ENCODE data around the gene USH2A.
A peak's percentile ranks its signal among the peaks of the same experiment; 100 is the strongest.

Gene USH2A

GRCh38 chr1:215744419-215744818, 678.8 kb downstream of the USH2A start:
- TF ChIP-seq CTCF (IDR thresholded peaks at IDR 0.05; ENCODE audit: low read length, missing control alignments): no peak
- H3K4me3 ChIP-seq (replicated peaks; ENCODE audit: low read depth, low read length): no peak overlapping the region
- DNase-seq (ENCODE audit: low read depth): no peak

DNA sequence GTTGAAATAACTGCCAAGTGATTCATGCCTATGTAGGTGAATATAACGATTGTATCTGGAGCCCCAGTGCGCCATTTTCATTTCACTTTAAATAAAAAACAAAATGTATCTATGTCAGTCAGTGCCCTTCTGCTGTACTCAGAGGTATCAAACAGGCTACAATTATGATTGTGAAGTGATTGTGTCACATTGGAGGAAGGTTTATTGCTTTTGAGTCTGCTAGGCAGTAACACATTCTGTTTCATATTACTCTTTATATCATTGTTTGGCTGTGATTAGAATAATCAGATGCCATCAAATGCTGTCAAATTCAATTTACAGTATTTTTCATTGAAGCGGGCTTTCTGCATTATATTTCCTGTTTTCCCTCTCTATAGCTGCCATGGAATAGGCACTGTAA, 684.2 kb downstream of the USH2A start:
- TF ChIP-seq CTCF (IDR thresholded peaks at IDR 0.05; ENCODE audit: low read length, missing control alignments): no peak
- no peak overlapping the region for H3K4me3 ChIP-seq (replicated peaks; ENCODE audit: low read depth, low read length)
- no peak for DNase-seq (ENCODE audit: low read depth)

GRCh38 chr1:215731699-215732098, 691.5 kb downstream of the USH2A start:
- no peak overlapping the region for H3K4me3 ChIP-seq (replicated peaks; ENCODE audit: low read depth, low read length)
- DNase-seq (ENCODE audit: low read depth): no peak
- no peak for TF ChIP-seq CTCF (IDR thresholded peaks at IDR 0.05; ENCODE audit: low read length, missing control alignments)

GRCh38 chr1:215730600-215730999, 692.6 kb downstream of the USH2A start:
- H3K4me3 ChIP-seq (replicated peaks; ENCODE audit: low read depth, low read length): no peak overlapping the region
- no peak for TF ChIP-seq CTCF (IDR thresholded peaks at IDR 0.05; ENCODE audit: low read length, missing control alignments)
- DNase-seq (ENCODE audit: low read depth): no peak

GRCh38 chr1:215728169-215728568, 695.1 kb downstream of the USH2A start:
- TF ChIP-seq CTCF (IDR thresholded peaks at IDR 0.05; ENCODE audit: low read length, missing control alignments): no peak
- no peak overlapping the region for H3K4me3 ChIP-seq (replicated peaks; ENCODE audit: low read depth, low read length)
- DNase-seq (ENCODE audit: low read depth): no peak

DNA sequence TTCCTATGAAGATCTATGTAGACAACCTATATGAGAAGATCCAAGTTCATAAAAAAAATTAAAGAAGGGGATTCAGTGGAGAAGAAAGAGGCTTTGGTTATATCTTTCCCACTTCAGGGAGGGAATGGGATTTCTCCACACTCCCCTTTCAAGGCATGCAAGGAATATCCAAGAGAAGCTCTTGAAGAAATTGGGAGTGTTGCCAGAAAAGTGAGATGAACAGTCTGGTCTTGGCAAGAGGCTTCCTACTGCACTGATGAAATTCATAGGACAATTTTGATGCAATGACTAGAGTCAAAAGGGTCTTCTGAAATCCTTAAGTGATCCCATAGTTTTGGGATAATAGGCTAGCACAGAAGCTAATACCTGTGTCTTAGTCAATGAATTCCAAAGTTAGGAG, 703.1 kb downstream of the USH2A start:
- peak; percentile 25 for DNase-seq (ENCODE audit: low read depth)
- TF ChIP-seq CTCF (IDR thresholded peaks at IDR 0.05; ENCODE audit: low read length, missing control alignments): no peak
- no peak overlapping the region for H3K4me3 ChIP-seq (replicated peaks; ENCODE audit: low read depth, low read length)

DNA sequence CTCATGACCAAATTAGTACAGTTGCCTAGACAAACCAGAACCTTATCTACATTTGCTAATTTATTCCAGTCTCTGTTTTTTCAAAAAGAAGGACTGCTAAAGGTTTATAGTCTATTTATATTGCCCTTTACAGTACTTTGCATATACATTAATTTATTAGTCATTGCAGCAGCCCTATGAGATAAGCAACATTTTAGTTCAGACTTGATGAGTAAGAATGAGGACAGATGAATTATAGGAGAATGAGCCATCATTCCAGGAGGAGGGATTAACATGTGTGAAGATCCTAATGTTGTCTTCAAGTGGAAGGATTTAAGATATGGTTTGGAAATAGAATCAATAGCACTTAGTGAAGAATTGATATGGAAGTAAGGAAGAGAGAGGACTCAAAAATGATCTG, 703.7 kb downstream of the USH2A start:
- DNase-seq (ENCODE audit: low read depth): no peak
- H3K4me3 ChIP-seq (replicated peaks; ENCODE audit: low read depth, low read length): no peak overlapping the region
- TF ChIP-seq CTCF (IDR thresholded peaks at IDR 0.05; ENCODE audit: low read length, missing control alignments): no peak

Data from fibroblast of pulmonary artery (primary cell).